Measurements from ENCODE around the gene MYL3.

DNA sequence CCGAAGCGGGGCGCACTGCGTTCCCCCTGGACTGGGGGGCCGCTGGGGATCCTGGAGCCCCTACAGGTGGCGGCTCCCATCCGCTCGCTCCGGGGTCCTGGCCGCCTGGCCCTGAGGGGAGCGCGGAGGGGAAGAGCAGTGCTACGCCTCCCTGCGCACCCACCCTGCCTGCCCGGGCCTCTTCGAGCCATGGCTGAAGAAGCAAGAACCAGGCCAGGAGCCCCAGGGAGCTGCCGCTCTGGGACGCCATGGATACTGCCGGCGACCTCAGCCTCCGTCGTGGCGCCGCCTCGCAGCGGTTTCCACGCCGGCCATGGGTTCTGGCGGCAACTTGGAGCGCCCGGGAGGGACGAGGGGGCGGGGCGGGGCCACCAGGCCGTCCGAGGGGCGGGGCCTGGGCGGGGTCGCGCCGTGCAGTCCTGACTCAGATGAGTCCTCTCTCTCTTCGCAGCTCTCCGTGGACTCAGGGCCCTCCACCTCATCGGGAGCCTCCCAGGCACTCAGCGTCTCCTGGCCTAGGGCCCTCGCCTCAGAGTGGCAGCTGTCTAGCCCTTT lies 50.9 kb downstream of the MYL3 start:
- TF ChIP-seq POLR2A (IDR thresholded peaks at IDR 0.05; ENCODE audit: low read length) (no peak), GATA1 (IDR thresholded peaks at IDR 0.05; ENCODE audit: low read depth, low read length) (no peak)

All from erythroblast (primary cell).